OCI-LY7 (cell line): ENCODE results near the gene GMDS. TPM values are rescaled to one million over a fixed set of nuclear protein-coding genes. Genes with fewer than 3 reads are reported as not detected.

ENCODE experiments used
- BruUV-seq: library from RNA; stranded (reverse); fragments of 400-500 nt; replicated peaks from 2 replicates; lab custom pipeline; 2021; lab: Mats Ljungman, UMichigan
- CTCF ChIA-PET: fragments of 300-600 bp; sonication (Branson Sonifier 250); formaldehyde crosslinking; loops from one replicate; lab custom pipeline; 2022; ENCODE audit warnings: antibody characterized with exemption; ENCODE audit not compliant: unreplicated experiment; lab: Charles Lee
- POLR2A ChIA-PET: fragments of 300-600 bp; sonication (Branson Sonifier 250); formaldehyde crosslinking; loops from one replicate; lab custom pipeline; 2022; ENCODE audit warnings: antibody characterized with exemption; lab: Charles Lee
- DNase-seq: peaks from one replicate; pipeline ENCODE4 v3.0.0-alpha.2; 2015; ENCODE audit warnings: low spot score
- H2AFZ ChIP-seq: fragments of 200-600 bp; sonication (generic), shearing (Covaris generic); 2 replicates; pipeline ENCODE4 v1.6.1; 2014; ENCODE audit warnings: mild to moderate bottlenecking, antibody characterized with exemption, low read length, moderate library complexity
- H3K27ac ChIP-seq: fragments of 200-600 bp; sonication (generic); 2 replicates; pipeline ENCODE4 v1.5.1; 2014; ENCODE audit warnings: mixed run types, low read depth, mild to moderate bottlenecking, moderate library complexity, low read length, inconsistent platforms; ENCODE audit not compliant: poor library complexity, severe bottlenecking
- H3K36me3 ChIP-seq: fragments of 200-600 bp; sonication (generic); 2 replicates; pipeline ENCODE4 v1.6.1; 2014; ENCODE audit warnings: mild to moderate bottlenecking, antibody characterized with exemption, low read length, moderate library complexity, mixed read lengths; ENCODE audit not compliant: insufficient read depth
- H3K4me1 ChIP-seq: fragments of 200-600 bp; sonication (generic); 2 replicates; pipeline ENCODE4 v1.5.1; 2014; ENCODE audit warnings: mild to moderate bottlenecking, low read length; ENCODE audit not compliant: insufficient read depth, poor library complexity, severe bottlenecking
- H3K4me2 ChIP-seq: fragments of 200-600 bp; sonication (generic); 2 replicates; pipeline ENCODE4 v1.6.1; 2014; ENCODE audit warnings: mild to moderate bottlenecking, low read length
- H3K4me3 ChIP-seq: fragments of 200-600 bp; sonication (generic); 2 replicates; pipeline ENCODE4 v1.5.1; 2014; ENCODE audit warnings: mild to moderate bottlenecking, low read depth, low read length; ENCODE audit not compliant: poor library complexity, severe bottlenecking
- H3K79me2 ChIP-seq: fragments of 200-600 bp; sonication (generic); 2 replicates; pipeline ENCODE4 v1.6.1; 2016; ENCODE audit warnings: low read depth, mild to moderate bottlenecking, low read length, moderate library complexity, mixed read lengths; ENCODE audit not compliant: insufficient read depth
- H3K9me2 ChIP-seq: fragments of 200-600 bp; sonication (generic); 2 replicates; pipeline ENCODE4 v1.6.1; 2016; ENCODE audit warnings: mild to moderate bottlenecking, low read length, mixed read lengths; ENCODE audit not compliant: insufficient read depth
- H3K9me3 ChIP-seq: fragments of 200-600 bp; sonication (generic); 2 replicates; pipeline ENCODE4 v1.6.1; 2014; ENCODE audit warnings: mild to moderate bottlenecking, mixed run types, low read length, mixed read lengths
- H4K20me1 ChIP-seq: fragments of 200-600 bp; sonication (generic); 2 replicates; pipeline ENCODE4 v1.6.1; 2014; ENCODE audit warnings: mild to moderate bottlenecking, antibody characterized with exemption, low read length, moderate library complexity, mixed read lengths; ENCODE audit not compliant: insufficient read depth
- EZH2phosphoT487 ChIP-seq: fragments of 200-600 bp; sonication (generic); IDR thresholded peaks from 2 replicates; pipeline ENCODE4 v1.6.1; 2018; ENCODE audit warnings: low read depth, borderline replicate concordance, mild to moderate bottlenecking, mixed run types, antibody characterized with exemption, low read length, moderate library complexity, mixed read lengths
- intact Hi-C: fragments of 100-400 bp; cut with micrococcal nuclease; formaldehyde crosslinking; loops from one replicate; pipeline ENCODE4 v1.10.0; 2022; ENCODE audit not compliant: unreplicated experiment
- total RNA-seq, 2 experiments: library from RNA; depleted of rRNA in 1 of 2; stranded (reverse); fragments of >200 nt in 1 of 2; shearing (Covaris generic) in 1 of 2; gene quantifications; 2 replicates each; pipeline ENCODE4 v1.2.3, GENCODE V29; 2014 to 2022
- TF ChIP-seq, protein P1 (sequence below): fragments of 200-600 bp; sonication (generic); conservative IDR thresholded peaks from 2 replicates; pipeline ENCODE4 v1.5.1; 2014; ENCODE audit warnings: mild to moderate bottlenecking, antibody characterized with exemption, low read length, moderate library complexity, mixed read lengths

The GMDS gene
- total RNA-seq, 2 experiments from 2014 or later = 9.9 to 26.8 TPM

DNA sequence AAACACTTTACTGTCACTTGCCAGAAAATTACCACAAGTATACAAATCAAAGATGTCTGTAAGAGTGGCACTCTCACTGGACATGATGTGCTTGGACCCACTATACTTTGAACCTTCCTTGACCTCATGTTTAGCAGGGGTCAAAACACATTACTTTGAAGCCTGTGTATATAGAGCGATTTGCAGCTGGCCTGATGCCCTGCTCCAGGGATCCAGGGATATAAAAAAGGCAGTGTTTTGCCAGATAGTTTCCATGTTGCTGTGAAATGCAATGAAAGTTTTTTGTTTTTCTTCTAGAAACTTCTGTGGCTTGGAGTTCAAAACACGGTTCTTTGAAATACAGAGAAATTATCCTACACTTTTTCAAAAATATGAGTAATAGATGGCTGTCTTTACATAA is 470.0 kb downstream of the GMDS start:
- no peaks in the 10 kb centered on the region for H4K20me1 ChIP-seq
- no peak overlapping the region for H2AFZ ChIP-seq
- H3K4me1 ChIP-seq = no peaks in the 10 kb centered on the region
- H3K36me3 ChIP-seq = no peaks in the 10 kb centered on the region
- no peaks in the 10 kb centered on the region for H3K9me3 ChIP-seq
- BruUV-seq = no TSS peak
- no peak overlapping the region for H3K4me2 ChIP-seq
- TF ChIP-seq EZH2phosphoT487 = no peak
- TF ChIP-seq, protein P1, sequence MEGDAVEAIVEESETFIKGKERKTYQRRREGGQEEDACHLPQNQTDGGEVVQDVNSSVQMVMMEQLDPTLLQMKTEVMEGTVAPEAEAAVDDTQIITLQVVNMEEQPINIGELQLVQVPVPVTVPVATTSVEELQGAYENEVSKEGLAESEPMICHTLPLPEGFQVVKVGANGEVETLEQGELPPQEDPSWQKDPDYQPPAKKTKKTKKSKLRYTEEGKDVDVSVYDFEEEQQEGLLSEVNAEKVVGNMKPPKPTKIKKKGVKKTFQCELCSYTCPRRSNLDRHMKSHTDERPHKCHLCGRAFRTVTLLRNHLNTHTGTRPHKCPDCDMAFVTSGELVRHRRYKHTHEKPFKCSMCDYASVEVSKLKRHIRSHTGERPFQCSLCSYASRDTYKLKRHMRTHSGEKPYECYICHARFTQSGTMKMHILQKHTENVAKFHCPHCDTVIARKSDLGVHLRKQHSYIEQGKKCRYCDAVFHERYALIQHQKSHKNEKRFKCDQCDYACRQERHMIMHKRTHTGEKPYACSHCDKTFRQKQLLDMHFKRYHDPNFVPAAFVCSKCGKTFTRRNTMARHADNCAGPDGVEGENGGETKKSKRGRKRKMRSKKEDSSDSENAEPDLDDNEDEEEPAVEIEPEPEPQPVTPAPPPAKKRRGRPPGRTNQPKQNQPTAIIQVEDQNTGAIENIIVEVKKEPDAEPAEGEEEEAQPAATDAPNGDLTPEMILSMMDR = no peak
- POLR2A ChIA-PET = no interaction called here
- H3K4me3 ChIP-seq = no peak overlapping the region
- DNase-seq = no peak
- intact Hi-C loops = no loop called here
- H3K9me2 ChIP-seq = no peaks in the 10 kb centered on the region
- CTCF ChIA-PET = no interaction called here
- H3K27ac ChIP-seq = no peak overlapping the region
- H3K79me2 ChIP-seq = no peaks in the 10 kb centered on the region

DNA sequence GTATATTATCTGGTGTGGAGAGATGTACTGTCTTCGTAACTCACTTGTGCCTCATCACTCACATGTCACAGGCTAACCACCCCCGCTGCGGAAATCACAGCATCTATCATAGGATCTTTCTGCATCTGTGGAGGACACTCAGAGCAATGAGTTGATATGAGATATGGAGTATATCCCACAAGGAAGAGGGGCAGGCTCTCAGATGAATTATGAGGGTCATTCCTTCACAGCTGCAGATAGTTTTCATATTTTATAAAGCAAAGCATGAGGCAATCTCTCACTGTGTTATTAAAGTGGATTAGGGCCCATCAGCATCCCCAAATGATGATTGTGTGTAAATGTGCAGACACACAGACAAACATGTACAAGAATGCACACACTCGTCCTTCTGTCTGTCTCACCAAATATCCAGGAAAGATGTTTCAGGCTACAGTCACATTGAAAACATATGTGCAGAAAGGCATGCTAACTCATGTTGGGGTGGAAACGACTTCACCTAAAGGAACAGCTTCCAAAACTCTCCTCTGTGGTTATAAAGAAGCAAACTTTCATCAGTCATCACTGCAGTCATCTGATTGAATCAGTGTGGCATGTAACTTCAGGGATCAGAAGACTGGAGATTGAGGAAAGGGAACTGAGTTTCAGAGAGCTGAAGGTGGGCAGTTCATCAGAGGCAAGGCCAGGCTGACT is 471.0 kb downstream of the GMDS start:
- BruUV-seq = no TSS peak
- Histone ChIP-seq H3K27ac (no peak overlapping the region), H3K9me3 (no peaks in the 10 kb centered on the region), H3K9me2 (no peaks in the 10 kb centered on the region), H3K4me3 (no peak overlapping the region), H2AFZ (no peak overlapping the region), H3K4me2 (no peak overlapping the region), H3K36me3 (no peaks in the 10 kb centered on the region), H3K4me1 (no peaks in the 10 kb centered on the region), H3K79me2 (no peaks in the 10 kb centered on the region), H4K20me1 (no peaks in the 10 kb centered on the region)
- ChIA-PET CTCF (no interaction called here), POLR2A (interaction anchor here (0.8 kb wide), 1 partner anchor 54 kb away, joined by 3 read pairs; no protein-coding TSS in a partner anchor)
- intact Hi-C loops = no loop called here
- TF ChIP-seq, protein P1 = no peak
- no peak for TF ChIP-seq EZH2phosphoT487
- no peak for DNase-seq

DNA sequence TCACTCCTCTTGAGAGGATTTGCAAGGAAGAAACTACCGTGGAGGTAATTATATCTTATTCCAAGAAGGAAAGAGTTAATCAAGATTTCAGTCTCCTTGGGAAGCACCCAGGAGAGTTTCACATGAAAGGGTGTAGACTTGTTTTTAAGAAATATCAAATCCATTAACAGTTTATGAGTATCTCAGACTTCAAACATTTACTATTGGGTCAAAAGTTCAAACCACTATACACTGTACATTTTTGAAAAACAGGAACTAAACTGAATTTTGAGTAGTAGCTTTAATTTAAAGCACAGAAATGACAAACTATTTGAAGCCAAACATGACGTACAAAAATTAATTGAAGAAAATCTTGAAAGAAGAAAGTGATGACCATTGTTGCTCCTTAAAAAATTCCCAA is 471.7 kb downstream of the GMDS start:
- H3K9me2 ChIP-seq = no peaks in the 10 kb centered on the region
- intact Hi-C loops = no loop called here
- H3K9me3 ChIP-seq = no peaks in the 10 kb centered on the region
- CTCF ChIA-PET = no interaction called here
- H3K27ac ChIP-seq = no peak overlapping the region
- no peak for DNase-seq
- TF ChIP-seq, protein P1 = no peak
- TF ChIP-seq EZH2phosphoT487 = no peak
- no peaks in the 10 kb centered on the region for H3K79me2 ChIP-seq
- H3K36me3 ChIP-seq = no peaks in the 10 kb centered on the region
- no peaks in the 10 kb centered on the region for H3K4me1 ChIP-seq
- H4K20me1 ChIP-seq = no peaks in the 10 kb centered on the region
- H3K4me3 ChIP-seq = no peak overlapping the region
- H2AFZ ChIP-seq = no peak overlapping the region
- POLR2A ChIA-PET = interaction anchor here (0.8 kb wide), 1 partner anchor 54 kb away, joined by 3 read pairs; no protein-coding TSS in a partner anchor
- no TSS peak for BruUV-seq
- no peak overlapping the region for H3K4me2 ChIP-seq
